Neural crest cell (in vitro differentiated cells): ENCODE measurements around the gene PCDH18. TPM values are rescaled to one million over a fixed set of nuclear protein-coding genes. Genes with fewer than 3 reads are reported as not detected.

Source experiments
- DNase-seq: peaks from one replicate; pipeline ENCODE4 v3.0.0; 2021; ENCODE audit warnings: low read depth, mixed read lengths, low spot score
- H3K27ac Mint-ChIP-seq: one replicate; pipeline ENCODE4 v1.8.0; 2021; ENCODE audit warnings: mild to moderate bottlenecking, mixed read lengths; ENCODE audit not compliant: unreplicated experiment
- H3K27me3 Mint-ChIP-seq: 2 replicates; pipeline ENCODE4 v1.8.0; 2021; ENCODE audit warnings: low read depth, mild to moderate bottlenecking, mixed read lengths
- H3K36me3 Mint-ChIP-seq: 2 replicates; pipeline ENCODE4 v1.8.0; 2021; ENCODE audit warnings: low read depth, mild to moderate bottlenecking, mixed read lengths
- H3K4me1 Mint-ChIP-seq: 2 replicates; pipeline ENCODE4 v1.8.0; 2021; ENCODE audit warnings: mixed read lengths
- H3K4me3 Mint-ChIP-seq: one replicate; pipeline ENCODE4 v1.8.0; 2021; ENCODE audit warnings: mild to moderate bottlenecking, mixed read lengths
- H3K9me3 Mint-ChIP-seq: 2 replicates; pipeline ENCODE4 v1.8.0; 2021; ENCODE audit warnings: mixed read lengths
- CTCF ChIP-seq: fragments of 200-600 bp; sonication (generic); conservative IDR thresholded peaks from 2 replicates; pipeline ENCODE4 v1.5.0; 2021; ENCODE audit warnings: antibody characterized with exemption, mild to moderate bottlenecking
- total RNA-seq: library from RNA; stranded (reverse); gene quantifications from 2 replicates; pipeline ENCODE4 v1.2.1, GENCODE V29; 2021

Gene PCDH18
- total RNA-seq, 1 donor from 2014 or later: 65.7 TPM

GRCh38 chr4:137474711-137475301, 57.5 kb downstream of the PCDH18 start:
- no peak for DNase-seq
- Mint-ChIP-seq H3K4me3 (no peak overlapping the region), H3K4me1 (peaks cover 5% of the 10 kb centered on the region), H3K27me3 (no peaks in the 10 kb centered on the region), H3K36me3 (no peaks in the 10 kb centered on the region), H3K9me3 (peaks cover 11% of the 10 kb centered on the region), H3K27ac (no peak overlapping the region)
- TF ChIP-seq CTCF: no peak

GRCh38 chr4:137471895-137472294, 60.4 kb downstream of the PCDH18 start:
- peaks cover 5% of the 10 kb centered on the region for H3K4me1 Mint-ChIP-seq
- no peaks in the 10 kb centered on the region for H3K27me3 Mint-ChIP-seq
- no peak overlapping the region for H3K27ac Mint-ChIP-seq

GRCh38 chr4:137471461-137471860, 60.8 kb downstream of the PCDH18 start:
- TF ChIP-seq CTCF: no peak
- no peak for DNase-seq
- H3K9me3 Mint-ChIP-seq: peaks cover 7% of the 10 kb centered on the region
- no peaks in the 10 kb centered on the region for H3K27me3 Mint-ChIP-seq
- H3K27ac Mint-ChIP-seq: peak overlapping the region; percentile 22
- H3K4me3 Mint-ChIP-seq: no peak overlapping the region
- peaks cover 3% of the 10 kb centered on the region for H3K36me3 Mint-ChIP-seq
- peaks cover 5% of the 10 kb centered on the region for H3K4me1 Mint-ChIP-seq

More at GRCh38 chr4:137471895-137472294, 60.4 kb downstream of the PCDH18 start:
- Mint-ChIP-seq H3K36me3 (peaks cover 3% of the 10 kb centered on the region), H3K4me3 (no peak overlapping the region), H3K9me3 (peaks cover 7% of the 10 kb centered on the region)
- no peak for DNase-seq
- no peak for TF ChIP-seq CTCF

DNA sequence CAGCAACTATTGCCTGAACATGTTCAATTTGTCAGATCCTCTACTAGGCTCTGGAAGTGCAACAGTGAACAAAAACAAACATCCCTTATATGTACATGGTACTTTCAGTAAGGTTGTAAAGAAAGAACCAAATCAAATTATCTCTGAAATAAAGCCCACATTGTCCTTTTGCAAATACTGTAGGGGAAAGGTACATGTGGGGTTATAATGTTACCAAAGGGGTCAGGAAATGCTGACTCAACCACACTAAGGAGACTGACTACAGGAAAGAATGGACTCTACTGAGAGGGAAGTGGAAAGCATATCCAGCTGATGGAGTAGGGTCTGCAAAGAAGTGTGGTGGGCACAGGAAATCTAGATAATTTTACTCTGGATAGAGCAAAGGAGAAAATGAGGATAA, 61.5 kb downstream of the PCDH18 start:
- Mint-ChIP-seq H3K4me3 (no peak overlapping the region), H3K4me1 (peaks cover 8% of the 10 kb centered on the region), H3K27me3 (no peaks in the 10 kb centered on the region), H3K9me3 (peaks cover 7% of the 10 kb centered on the region), H3K36me3 (peaks cover 6% of the 10 kb centered on the region), H3K27ac (no peak overlapping the region)
- no peak for TF ChIP-seq CTCF
- no peak for DNase-seq
